AG04450 (cell line): Measurements from ENCODE around the gene ANO10. TPM values are rescaled to one million over a fixed set of nuclear protein-coding genes. Genes with fewer than 3 reads are reported as not detected.

Experiments used
- CTCF ChIA-PET: fragments of 300-600, 350-600 bp; formaldehyde crosslinking; extraction: SDS; loops from one replicate; lab custom pipeline; 2022; ENCODE audit warnings: antibody characterized with exemption, inconsistent platforms; lab: Charles Lee
- POLR2A ChIA-PET: fragments of 350-600 bp; formaldehyde crosslinking; extraction: SDS; loops from one replicate; lab custom pipeline; 2021; ENCODE audit warnings: antibody characterized with exemption, inconsistent platforms; lab: Yijun Ruan, JAX
- DNase-seq: peaks from one replicate; pipeline ENCODE4 v3.0.0-alpha.2; 2011; ENCODE audit warnings: low read depth, low spot score
- H3K27ac ChIP-seq: one replicate; pipeline ENCODE4 v1.5.1; 2012; ENCODE audit warnings: low read depth, low read length, control low read depth
- H3K27me3 ChIP-seq: one replicate; pipeline ENCODE4 v1.6.0; 2012; ENCODE audit warnings: low read length; ENCODE audit not compliant: control insufficient read depth, insufficient read depth
- H3K4me3 ChIP-seq: 2 replicates; pipeline ENCODE4 v1.5.1; 2011; ENCODE audit warnings: mild to moderate bottlenecking, low read depth, low read length, control low read depth
- H3K9me3 ChIP-seq: 2 replicates; pipeline ENCODE4 v1.5.1; 2012; ENCODE audit warnings: low read length; ENCODE audit not compliant: control insufficient read depth, insufficient read depth
- CTCF ChIP-seq: IDR thresholded peaks from 2 replicates; pipeline ENCODE4 v1.5.1; 2011; ENCODE audit warnings: low read depth, low read length, control low read depth, inconsistent platforms
- polyA plus RNA-seq: library from polyadenylated mRNA; depleted of rRNA; stranded (reverse); fragments of >200 nt; gene quantifications from 2 replicates; pipeline ENCODE4 v1.2.3, GENCODE V29; 2011

ANO10 gene
- polyA plus RNA-seq, 1 experiment: 87.1 TPM

- Histone ChIP-seq H3K27me3 (no peaks in the 10 kb centered on the region), H3K27ac (peak overlapping the region; percentile 55), H3K4me3 (no peak overlapping the region), H3K9me3 (no peaks in the 10 kb centered on the region)
- POLR2A ChIA-PET: no interaction called here
- DNase-seq: no peak
- CTCF ChIA-PET: interaction anchor here (0.9 to 4.9 kb wide), 2 partner anchors 10 to 350 kb away, joined by 3 to 31 read pairs; no protein-coding TSS in a partner anchor
- TF ChIP-seq CTCF: no peak
These were observed 108.9 kb downstream of the ANO10 start for GRCh38 chr3:43512754-43513404.

DNA sequence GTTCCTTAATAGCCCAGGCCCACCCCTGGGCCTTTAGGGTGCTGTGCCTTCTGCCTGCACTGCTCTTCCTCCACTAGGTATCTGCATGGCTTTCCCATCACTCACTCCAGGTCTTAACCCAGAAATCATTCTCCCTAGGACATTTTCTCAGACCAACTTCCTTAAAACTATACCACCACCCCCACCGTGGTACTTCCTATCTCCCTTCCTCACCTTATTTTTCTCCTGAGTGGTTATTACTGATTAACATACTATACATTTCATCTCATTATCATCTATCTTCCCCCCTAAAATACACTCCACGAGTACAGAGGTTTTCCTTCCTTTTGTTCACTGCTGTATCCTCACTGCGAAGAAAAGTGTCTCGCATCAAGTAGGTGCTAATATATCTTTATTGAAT lies 115.2 kb downstream of the ANO10 start:
- Histone ChIP-seq H3K4me3 (no peak overlapping the region), H3K27me3 (no peaks in the 10 kb centered on the region), H3K27ac (no peak overlapping the region), H3K9me3 (no peaks in the 10 kb centered on the region)
- ChIA-PET POLR2A (no interaction called here), CTCF (no interaction called here)
- TF ChIP-seq CTCF: no peak
- no peak for DNase-seq

GRCh38 chr3:43505351-43505750 lies 116.5 kb downstream of the ANO10 start:
- Histone ChIP-seq H3K9me3 (no peaks in the 10 kb centered on the region), H3K4me3 (no peak overlapping the region), H3K27me3 (no peaks in the 10 kb centered on the region), H3K27ac (no peak overlapping the region)
- POLR2A ChIA-PET: no interaction called here
- peak; percentile 27 for DNase-seq
- no peak for TF ChIP-seq CTCF
- CTCF ChIA-PET: interaction anchor here (4.0 kb wide), 1 partner anchor 344 kb away, joined by 35 read pairs; no protein-coding TSS in a partner anchor

DNA sequence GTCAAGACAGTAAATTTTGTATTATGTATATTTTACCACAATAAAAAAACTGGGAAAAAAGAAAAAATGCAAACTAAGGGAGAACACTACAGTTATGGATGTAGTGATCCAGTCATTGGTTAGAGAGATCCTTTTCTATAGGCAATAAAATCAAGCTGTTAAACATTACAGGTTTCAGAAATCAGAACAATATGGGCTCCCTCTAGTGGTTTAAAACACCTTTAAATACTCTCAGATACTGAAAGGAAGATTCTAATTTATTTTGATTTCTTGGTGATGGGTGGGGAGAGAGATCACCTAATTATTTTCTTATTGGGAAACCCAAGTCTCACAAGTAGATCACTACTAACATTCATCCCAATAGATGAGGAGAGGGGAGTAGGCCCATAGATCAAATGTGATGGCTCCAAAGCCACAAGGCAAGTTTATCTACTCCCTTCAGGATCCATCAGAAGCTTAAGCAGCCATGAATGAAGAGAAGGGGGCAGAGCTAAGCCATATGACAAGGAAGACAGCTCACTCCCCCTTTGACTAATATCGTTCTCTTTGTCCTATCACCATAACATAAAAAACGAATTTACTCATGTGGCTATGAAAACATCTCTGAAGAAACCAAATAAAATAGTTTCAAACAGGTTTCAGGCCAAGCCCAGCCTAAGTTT lies 118.6 kb downstream of the ANO10 start:
- CTCF ChIA-PET: interaction anchor here (0.6 to 4.0 kb wide), 37 partner anchors 9 to 732 kb away, joined by 3 to 35 read pairs (median 4); no protein-coding TSS in a partner anchor
- DNase-seq: no peak
- POLR2A ChIA-PET: no interaction called here
- H3K27ac ChIP-seq: no peak overlapping the region
- no peak overlapping the region for H3K4me3 ChIP-seq
- peak; percentile 56 for TF ChIP-seq CTCF
- H3K9me3 ChIP-seq: no peaks in the 10 kb centered on the region
- H3K27me3 ChIP-seq: no peaks in the 10 kb centered on the region

GRCh38 chr3:43499256-43499655 lies 122.6 kb downstream of the ANO10 start:
- TF ChIP-seq CTCF: no peak
- no peaks in the 10 kb centered on the region for H3K9me3 ChIP-seq
- CTCF ChIA-PET: no interaction called here
- H3K27me3 ChIP-seq: no peaks in the 10 kb centered on the region
- DNase-seq: no peak
- H3K27ac ChIP-seq: no peak overlapping the region
- no peak overlapping the region for H3K4me3 ChIP-seq
- POLR2A ChIA-PET: no interaction called here
